Tibial nerve (tissue), 3 donors: ENCODE measurements around the gene ZNF281.
"Not testable (repeated sequence)": the region's sequence is repeated elsewhere in the genome, so short reads cannot be mapped to it uniquely, and the experiment has no call there.

ENCODE experiments used
- CTCF ChIP-seq, 5 experiments: fragments of 200-600 bp in 3 of 5; fragments of 450-650 bp in 2 of 5; sonication (generic) in 3 of 5; IDR thresholded peaks; one replicate each; pipeline ENCODE4 v1.5.1; 2016 to 2019; ENCODE audit warnings: antibody characterized with exemption in 5 of 5, mild to moderate bottlenecking in 3 of 5, moderate library complexity in 2 of 5
- POLR2A ChIP-seq, 2 donors: fragments of 450-650 bp; IDR thresholded peaks; one replicate each; pipeline ENCODE4 v1.6.1; 2017; ENCODE audit warnings: antibody characterized with exemption in 2 of 2, mild to moderate bottlenecking in 2 of 2, moderate library complexity in 2 of 2

- not testable (repeated sequence) for TF ChIP-seq POLR2A, CTCF (IDR thresholded peaks at IDR 0.05)
Measured at GRCh38 chr1:200357925-200358324, 51.9 kb downstream of the ZNF281 start.
